HUES6 (cell line): Measurements from ENCODE around the gene IL17RC.
"Not testable (repeated sequence)": the region's sequence is repeated elsewhere in the genome, so short reads cannot be mapped to it uniquely, and the experiment has no call there.

Experiments
- H3K27ac ChIP-seq: 2 replicates; pipeline ENCODE4 v1.7.0; 2013; ENCODE audit warnings: low read depth, mild to moderate bottlenecking, low read length, inconsistent platforms
- H3K27me3 ChIP-seq: 2 replicates; pipeline ENCODE4 v1.6.1; 2013; ENCODE audit warnings: low read length; ENCODE audit not compliant: control insufficient read depth, insufficient read depth
- H3K36me3 ChIP-seq: 2 replicates; pipeline ENCODE4 v1.6.1; 2013; ENCODE audit warnings: low read length; ENCODE audit not compliant: control insufficient read depth, insufficient read depth
- H3K4me1 ChIP-seq: 2 replicates; pipeline ENCODE4 v1.6.1; 2013; ENCODE audit warnings: low read length; ENCODE audit not compliant: control insufficient read depth, insufficient read depth
- H3K4me3 ChIP-seq: 2 replicates; pipeline ENCODE4 v1.5.1; 2013; ENCODE audit warnings: low read depth, low read length
- H3K9ac ChIP-seq: one replicate; pipeline ENCODE4 v1.6.1; 2013; ENCODE audit warnings: mild to moderate bottlenecking, low read length
- H3K9me3 ChIP-seq: 2 replicates; pipeline ENCODE4 v1.6.1; 2013; ENCODE audit warnings: low read depth, low read length; ENCODE audit not compliant: control insufficient read depth, insufficient read depth

IL17RC gene

GRCh38 chr3:9916734-9917680 is at the start of gene IL17RC:
TSS of gene IL17RC (plus strand) at chr3:9917098. CDS start at chr3:9917316, 218 bp downstream.
- peaks cover 10% of the 10 kb centered on the region for H3K27me3 ChIP-seq
- H3K4me1 ChIP-seq, result peaks cover 17% of the 10 kb centered on the region
- H3K9me3 ChIP-seq, result peaks cover 6% of the 10 kb centered on the region; the same call in 1 of the 2 replicates
- no peaks in the 10 kb centered on the region for H3K36me3 ChIP-seq
- H3K9ac ChIP-seq, result peak within 1 kb of the TSS; percentile 67
- peak within 1 kb of the TSS; percentile 81 for H3K4me3 ChIP-seq
- H3K27ac ChIP-seq, result no peak within 1 kb of the TSS

DNA sequence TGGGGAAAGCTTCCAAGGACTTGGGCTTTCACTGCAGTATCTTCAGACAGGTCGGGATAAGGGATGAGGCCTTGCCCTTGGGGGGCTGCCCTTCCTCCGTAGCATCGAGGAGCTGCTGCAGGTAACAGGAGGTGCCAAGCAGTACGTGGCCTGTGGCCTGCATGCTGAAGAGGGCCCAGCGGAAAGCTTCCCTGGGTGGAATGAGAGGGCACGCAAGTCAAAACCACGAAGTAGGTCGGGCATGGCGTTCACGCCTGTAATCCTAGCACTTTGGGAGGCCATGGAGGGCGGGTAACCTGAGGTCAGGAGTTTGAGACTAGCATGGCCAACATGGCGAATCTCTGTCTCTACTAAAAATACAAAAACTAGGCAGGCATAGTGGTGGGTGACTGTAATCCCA is 49.8 kb upstream of the IL17RC start:
- Histone ChIP-seq H3K9ac (no peak overlapping the region), H3K36me3 (no peaks in the 10 kb centered on the region), H3K4me1 (peaks cover 5% of the 10 kb centered on the region; the same call in 1 of the 2 replicates), H3K27me3 (peaks cover 4% of the 10 kb centered on the region), H3K27ac (no peak overlapping the region), H3K9me3 (no peaks in the 10 kb centered on the region), H3K4me3 (no peak overlapping the region)

DNA sequence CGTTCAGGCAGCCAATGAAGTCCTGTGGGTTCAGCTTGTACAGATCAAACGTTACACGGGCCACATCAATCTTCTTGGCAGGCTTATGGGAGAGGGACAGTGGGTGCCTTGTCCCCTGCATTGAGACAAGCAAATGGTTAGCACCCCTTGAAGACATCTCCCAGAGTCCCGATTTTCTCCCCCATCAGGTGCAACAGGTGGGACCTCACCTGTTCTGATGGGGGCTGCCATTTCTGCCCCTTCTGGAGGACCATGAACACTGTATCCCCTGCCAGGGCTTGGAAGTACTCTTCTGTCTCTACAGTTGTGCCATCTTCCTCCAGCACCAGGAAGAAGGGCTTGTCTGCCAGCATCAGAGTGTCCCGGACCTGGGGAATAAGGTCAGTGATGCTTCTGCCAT is 46.9 kb upstream of the IL17RC start:
- Histone ChIP-seq H3K4me1 (no peaks in the 10 kb centered on the region), H3K36me3 (no peaks in the 10 kb centered on the region), H3K27ac (no peak overlapping the region), H3K9me3 (no peaks in the 10 kb centered on the region), H3K27me3 (no peaks in the 10 kb centered on the region), H3K4me3 (no peak overlapping the region), H3K9ac (no peak overlapping the region)

- Histone ChIP-seq H3K27ac (no peak overlapping the region), H3K9me3 (no peaks in the 10 kb centered on the region), H3K4me3 (no peak overlapping the region), H3K27me3 (no peaks in the 10 kb centered on the region), H3K36me3 (no peaks in the 10 kb centered on the region), H3K4me1 (no peaks in the 10 kb centered on the region), H3K9ac (no peak overlapping the region)
Observed at GRCh38 chr3:9870978-9871377, 45.9 kb upstream of the IL17RC start.

DNA sequence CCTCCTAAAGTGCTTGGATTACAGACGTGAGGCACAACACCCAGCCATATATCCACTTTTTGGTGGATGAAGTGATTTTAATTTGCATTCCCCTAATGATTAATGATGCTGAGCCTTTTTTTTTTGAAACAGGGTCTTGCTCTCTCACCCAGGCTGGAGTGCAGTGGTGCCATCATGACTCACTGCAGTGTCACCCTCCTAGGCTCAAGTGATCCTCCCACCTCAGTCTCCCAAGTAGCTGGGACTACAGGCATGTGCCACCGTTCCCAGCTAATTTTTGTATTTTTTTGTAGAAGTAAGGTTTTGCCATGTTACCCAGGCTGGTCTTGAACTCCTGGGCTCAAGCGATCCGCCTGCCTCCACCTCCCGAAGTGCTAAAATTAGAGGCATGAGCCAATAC is 44.8 kb upstream of the IL17RC start:
- H3K9me3 ChIP-seq, H3K27me3 ChIP-seq, H3K4me3 ChIP-seq, H3K4me1 ChIP-seq, H3K9ac ChIP-seq, H3K27ac ChIP-seq, H3K36me3 ChIP-seq: not testable (repeated sequence)

DNA sequence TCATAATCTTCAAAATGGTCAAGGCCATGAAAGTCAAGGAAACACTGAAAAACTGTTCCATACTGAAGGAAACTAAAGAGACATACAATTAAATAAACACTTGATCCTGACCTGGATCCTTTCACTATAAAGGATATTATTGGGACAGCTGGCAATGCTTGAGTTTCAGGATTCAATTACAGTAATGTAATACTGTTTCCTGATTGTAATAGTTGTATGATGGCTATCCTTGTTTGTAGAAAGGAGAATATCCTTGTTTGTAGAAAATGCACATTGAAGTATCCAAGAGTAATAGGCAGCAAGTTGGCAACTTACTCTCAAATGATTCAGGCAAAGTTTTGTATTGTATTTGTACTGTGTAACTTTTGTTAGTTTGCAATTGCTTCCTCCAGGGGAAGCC is 41.5 kb upstream of the IL17RC start:
- no peaks in the 10 kb centered on the region for H3K36me3 ChIP-seq
- H3K27me3 ChIP-seq, result no peaks in the 10 kb centered on the region
- H3K27ac ChIP-seq, result no peak overlapping the region
- no peak overlapping the region for H3K9ac ChIP-seq
- no peak overlapping the region for H3K4me3 ChIP-seq
- no peaks in the 10 kb centered on the region for H3K9me3 ChIP-seq
- H3K4me1 ChIP-seq, result peaks cover 11% of the 10 kb centered on the region

DNA sequence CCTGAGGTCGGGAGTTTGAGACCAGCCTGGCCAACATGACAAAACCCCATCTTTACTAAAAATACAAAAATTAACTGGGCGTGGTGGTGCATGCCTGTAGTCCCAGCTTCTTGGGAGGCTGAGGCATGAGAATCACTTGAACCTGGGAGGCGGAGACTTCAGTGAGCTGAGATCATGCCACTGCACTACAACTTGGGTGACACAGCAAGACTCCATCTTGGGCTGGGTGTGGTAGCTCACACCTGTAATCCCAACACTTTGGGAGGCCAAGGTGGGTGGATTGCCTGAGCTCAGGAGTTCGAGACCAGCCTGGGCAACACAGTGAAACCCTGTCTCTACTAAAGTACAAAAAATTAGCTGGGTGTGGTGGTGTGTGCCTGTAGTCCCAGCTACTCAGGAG is 40.6 kb upstream of the IL17RC start:
- H3K27me3 ChIP-seq, H3K9ac ChIP-seq, H3K9me3 ChIP-seq, H3K4me3 ChIP-seq, H3K36me3 ChIP-seq, H3K27ac ChIP-seq: not testable (repeated sequence)
- H3K4me1 ChIP-seq, result peaks cover 11% of the 10 kb centered on the region

DNA sequence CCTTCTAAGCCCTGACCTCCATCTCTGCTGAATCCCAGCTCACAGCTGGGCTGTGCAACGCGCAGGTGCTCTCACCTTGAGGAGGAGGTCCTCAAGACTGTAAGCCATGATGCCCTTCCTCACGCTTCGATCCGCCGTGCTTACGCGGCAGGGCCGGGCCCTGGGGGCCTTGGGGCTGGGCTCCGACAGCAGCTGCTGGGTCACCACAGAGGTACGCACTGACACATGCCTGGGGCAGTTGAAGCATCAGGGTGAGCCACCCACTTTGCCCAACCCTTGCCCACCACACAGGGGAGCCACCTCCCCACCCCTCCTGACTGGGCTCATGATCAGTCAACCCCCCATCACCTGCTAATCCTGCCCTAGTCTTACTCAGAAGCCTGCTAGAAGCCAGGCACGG is 39.9 kb upstream of the IL17RC start:
- H3K36me3 ChIP-seq, result no peaks in the 10 kb centered on the region

GRCh38 chr3:9878700-9879099 is 38.2 kb upstream of the IL17RC start:
- no peaks in the 10 kb centered on the region for H3K9me3 ChIP-seq
- no peaks in the 10 kb centered on the region for H3K27me3 ChIP-seq
- H3K9ac ChIP-seq, result no peak overlapping the region
- no peak overlapping the region for H3K27ac ChIP-seq
- H3K4me3 ChIP-seq, result no peak overlapping the region
- no peaks in the 10 kb centered on the region for H3K36me3 ChIP-seq
- peaks cover 14% of the 10 kb centered on the region for H3K4me1 ChIP-seq

More for the DNA sequence above, 39.9 kb upstream of the IL17RC start:
- no peaks in the 10 kb centered on the region for H3K27me3 ChIP-seq
- no peak overlapping the region for H3K27ac ChIP-seq
- H3K4me1 ChIP-seq, result peaks cover 11% of the 10 kb centered on the region
- no peak overlapping the region for H3K9ac ChIP-seq
- no peaks in the 10 kb centered on the region for H3K9me3 ChIP-seq
- no peak overlapping the region for H3K4me3 ChIP-seq

DNA sequence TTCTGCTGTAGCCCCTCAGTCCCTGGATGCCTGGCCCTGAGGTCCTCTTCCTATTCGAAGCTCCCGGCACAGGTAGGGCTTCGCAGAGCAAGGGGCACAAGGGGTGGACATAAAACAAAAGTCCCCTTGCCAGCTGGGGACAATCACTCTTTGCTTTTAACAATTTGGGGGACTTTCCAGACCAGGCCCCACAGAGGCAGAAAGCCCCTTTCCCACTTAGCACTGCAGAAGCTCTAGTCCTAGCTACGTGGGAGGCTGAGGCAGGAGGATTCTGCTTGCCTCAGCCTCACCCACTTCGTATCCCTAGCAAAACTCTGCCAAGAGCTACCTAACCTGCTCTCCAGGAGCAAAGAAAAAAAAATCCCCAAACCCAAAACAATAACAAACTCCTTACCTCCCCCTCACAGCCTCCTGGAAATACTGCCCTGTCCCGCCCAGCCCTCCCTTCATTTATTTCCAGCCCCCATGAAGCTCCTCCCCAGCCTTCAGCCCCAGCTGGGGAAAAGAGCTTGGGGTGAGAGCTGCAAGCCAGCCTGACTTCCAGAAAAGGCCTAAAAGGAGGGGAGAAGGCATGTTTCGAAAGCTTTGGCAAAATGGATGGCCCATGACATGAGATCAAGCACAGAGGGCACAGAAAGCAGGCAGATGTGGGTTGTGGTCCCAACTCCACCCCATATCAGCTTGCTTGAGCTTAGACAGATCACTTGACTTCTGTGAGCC is 36.9 kb upstream of the IL17RC start, which contains the start of gene CIDEC:
Gene CIDEC (minus strand): TSS at position 424 of the 720 bp plus-strand sequence. CDS start 1,767 bp downstream, outside the sequence.
- Histone ChIP-seq H3K4me1 (peaks cover 22% of the 10 kb centered on the region), H3K27me3 (no peaks in the 10 kb centered on the region), H3K36me3 (no peaks in the 10 kb centered on the region), H3K9ac (no peak within 1 kb of the TSS), H3K9me3 (no peaks in the 10 kb centered on the region), H3K4me3 (no peak within 1 kb of the TSS), H3K27ac (no peak within 1 kb of the TSS)

DNA sequence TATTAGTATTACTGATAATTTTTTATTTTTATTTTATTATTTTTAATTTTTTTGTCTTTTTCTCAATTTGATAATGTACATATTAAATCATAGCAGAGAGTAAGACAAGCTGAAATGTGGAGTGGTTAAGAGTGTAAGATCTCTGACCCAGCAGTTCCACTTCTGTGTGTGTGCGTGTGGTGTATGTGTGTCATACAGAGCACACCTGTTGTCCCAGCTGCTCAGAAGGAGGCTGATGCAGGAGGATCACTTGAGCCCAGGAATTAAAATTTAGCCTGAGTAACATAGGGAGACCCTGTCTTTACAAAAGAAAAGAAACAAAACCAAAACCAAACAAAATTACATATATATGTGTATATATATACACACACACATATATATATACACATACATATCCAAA is 35.5 kb upstream of the IL17RC start:
- Histone ChIP-seq H3K36me3 (no peaks in the 10 kb centered on the region), H3K27me3 (no peaks in the 10 kb centered on the region), H3K27ac (no peak overlapping the region), H3K4me3 (no peak overlapping the region), H3K9me3 (no peaks in the 10 kb centered on the region), H3K9ac (no peak overlapping the region), H3K4me1 (peaks cover 22% of the 10 kb centered on the region)
